Fibroblast of lung (primary cell): ENCODE measurements around the gene CSGALNACT2. TPM values are rescaled to one million over a fixed set of nuclear protein-coding genes. Genes with fewer than 3 reads are reported as not detected.
A peak's percentile ranks its signal among the peaks of the same experiment; 100 is the strongest.

Experiments used
- DNase-seq, 2 donors: peaks; one replicate each; pipeline versions ENCODE4 v3.0.0 to v3.0.0-alpha.2; 2010; ENCODE audit warnings: low read depth in 2 of 2
- H2AFZ ChIP-seq: 2 replicates; pipeline ENCODE4 v1.5.1; 2012; ENCODE audit warnings: low read length, control low read depth, inconsistent platforms
- H3K27ac ChIP-seq: 2 replicates; pipeline ENCODE4 v1.5.1; 2011; ENCODE audit warnings: low read length, control low read depth; ENCODE audit not compliant: insufficient read depth
- H3K27me3 ChIP-seq: 2 replicates; pipeline ENCODE4 v1.5.1; 2011; ENCODE audit warnings: mild to moderate bottlenecking, low read length; ENCODE audit not compliant: control insufficient read depth, insufficient read depth
- H3K36me3 ChIP-seq: 2 replicates; pipeline ENCODE4 v1.5.1; 2011; ENCODE audit warnings: low read length; ENCODE audit not compliant: control insufficient read depth, insufficient read depth
- H3K4me1 ChIP-seq: 2 replicates; pipeline ENCODE4 v1.5.1; 2011; ENCODE audit warnings: low read length; ENCODE audit not compliant: control insufficient read depth, insufficient read depth; ENCODE audit errors: extremely low read depth
- H3K4me2 ChIP-seq: 2 replicates; pipeline ENCODE4 v1.5.1; 2011; ENCODE audit warnings: low read length, control low read depth; ENCODE audit not compliant: insufficient read depth; ENCODE audit errors: extremely low read depth
- H3K4me3 ChIP-seq, 4 experiments: fragments of 200-600 bp in 1 of 4; sonication (generic) in 1 of 4; replicated peaks in 1 of 4; 2 replicates each; pipeline ENCODE4 v1.5.1; 2011 to 2016; ENCODE audit warnings: low read length in 4 of 4, low read depth in 3 of 4, mild to moderate bottlenecking in 3 of 4, control low read depth in 2 of 4, inconsistent platforms in 1 of 4, mixed read lengths in 1 of 4; ENCODE audit not compliant: insufficient read depth in 1 of 4; ENCODE audit errors: control extremely low read depth in 1 of 4
- H3K79me2 ChIP-seq: 2 replicates; pipeline ENCODE4 v1.5.1; 2012; ENCODE audit warnings: mild to moderate bottlenecking, low read length, inconsistent platforms; ENCODE audit not compliant: control insufficient read depth, insufficient read depth
- H3K9ac ChIP-seq: 2 replicates; pipeline ENCODE4 v1.5.1; 2011; ENCODE audit warnings: mild to moderate bottlenecking, low read length, control low read depth; ENCODE audit not compliant: insufficient read depth
- H3K9me3 ChIP-seq: 2 replicates; pipeline ENCODE4 v1.5.1; 2012; ENCODE audit warnings: low read depth, low read length; ENCODE audit not compliant: control insufficient read depth, insufficient read depth
- H4K20me1 ChIP-seq: 2 replicates; pipeline ENCODE4 v1.5.1; 2011; ENCODE audit warnings: low read length; ENCODE audit not compliant: control insufficient read depth, insufficient read depth; ENCODE audit errors: extremely low read depth
- CTCF ChIP-seq, 2 donors: IDR thresholded peaks in 1 of 2; conservative IDR thresholded peaks in 1 of 2; 1 replicate in 1 of 2; 2 replicates in 1 of 2; pipeline ENCODE4 v1.5.1; 2011 to 2012; ENCODE audit warnings: low read length in 2 of 2, control low read depth in 1 of 2, inconsistent platforms in 1 of 2, low read depth in 1 of 2, mild to moderate bottlenecking in 1 of 2
- EZH2 ChIP-seq: IDR thresholded peaks from 2 replicates; pipeline ENCODE4 v1.5.1; 2012; ENCODE audit warnings: low read length, control low read depth, mild to moderate bottlenecking; ENCODE audit errors: missing control alignments
- polyA plus RNA-seq, 2 donors: library from polyadenylated mRNA; depleted of rRNA in 1 of 2; stranded (reverse) in 1 of 2; unstranded in 1 of 2; fragments of >200 nt; gene quantifications; 2 replicates each; pipeline ENCODE4 v1.2.1, GENCODE V29; 2011 to 2012; ENCODE audit warnings: missing spikeins in 1 of 2
- total RNA-seq: library from RNA; depleted of rRNA; stranded (reverse); fragments of >200 nt; gene quantifications from 2 replicates; pipeline ENCODE4 v1.2.1, GENCODE V29; 2014

CSGALNACT2 gene
- total and polyA plus RNA-seq, 2 donors (not counting 1 experiment from before 2014, with no cell fraction given), result 38.6 to 46.9 TPM

- Histone ChIP-seq H3K9ac (no peak overlapping the region), H3K36me3 (no peaks in the 10 kb centered on the region), H3K27ac (no peak overlapping the region), H3K4me2 (no peak overlapping the region), H3K27me3 (no peaks in the 10 kb centered on the region), H3K4me3 (no peak overlapping the region), H3K9me3 (no peaks in the 10 kb centered on the region), H3K79me2 (no peaks in the 10 kb centered on the region), H2AFZ (no peak overlapping the region), H4K20me1 (no peaks in the 10 kb centered on the region), H3K4me1 (no peaks in the 10 kb centered on the region)
- TF ChIP-seq CTCF (conservative IDR thresholded peaks at IDR 0.05 in 1 of 2, IDR thresholded peaks at IDR 0.05 in 1 of 2; ENCODE audit: low read depth in 1 of 2, low read length in 2 of 2) (no peak), EZH2 (no peak)
- no peak for DNase-seq
These were observed 71.5 kb downstream of the CSGALNACT2 start for GRCh38 chr10:43209651-43210141.

DNA sequence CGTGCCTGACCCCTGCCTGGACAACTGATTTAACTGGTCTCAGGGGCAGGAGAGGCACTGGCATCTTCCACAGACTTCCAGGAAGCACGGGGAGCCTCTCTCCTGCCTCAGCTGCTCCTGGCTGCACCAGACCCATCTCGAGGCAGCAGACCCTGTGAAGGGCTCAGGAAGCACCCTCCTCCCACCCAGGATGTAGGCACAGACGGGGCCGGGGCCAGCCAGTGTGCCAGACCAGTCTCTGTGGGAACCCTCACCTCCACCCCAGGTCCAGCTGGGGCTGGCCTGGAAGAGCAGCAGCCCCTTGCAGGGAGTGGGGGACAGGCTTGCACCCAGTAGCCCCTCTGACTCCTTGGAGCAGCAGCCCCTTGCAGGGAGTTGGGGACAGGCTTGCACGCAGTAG, 72.3 kb downstream of the CSGALNACT2 start:
- H3K27me3 ChIP-seq, result no peaks in the 10 kb centered on the region
- H4K20me1 ChIP-seq, result no peaks in the 10 kb centered on the region
- no peak overlapping the region for H2AFZ ChIP-seq
- no peaks in the 10 kb centered on the region for H3K4me1 ChIP-seq
- no peak for TF ChIP-seq EZH2
- no peaks in the 10 kb centered on the region for H3K79me2 ChIP-seq
- H3K36me3 ChIP-seq, result no peaks in the 10 kb centered on the region
- DNase-seq, result no peak
- no peak overlapping the region for H3K9ac ChIP-seq
- H3K4me2 ChIP-seq, result no peak overlapping the region
- H3K4me3 ChIP-seq, result no peak overlapping the region
- no peaks in the 10 kb centered on the region for H3K9me3 ChIP-seq
- H3K27ac ChIP-seq, result no peak overlapping the region

GRCh38 chr10:43211030-43211429, 72.8 kb downstream of the CSGALNACT2 start:
- H3K4me2 ChIP-seq, result no peak overlapping the region

More at GRCh38 chr10:43211030-43211429, 72.8 kb downstream of the CSGALNACT2 start:
- H3K27me3 ChIP-seq, result no peaks in the 10 kb centered on the region
- no peaks in the 10 kb centered on the region for H3K79me2 ChIP-seq
- H3K4me3 ChIP-seq, result no peak overlapping the region
- H3K9me3 ChIP-seq, result no peaks in the 10 kb centered on the region
- no peaks in the 10 kb centered on the region for H4K20me1 ChIP-seq
- no peaks in the 10 kb centered on the region for H3K4me1 ChIP-seq
- no peak for TF ChIP-seq EZH2
- no peak for TF ChIP-seq CTCF (conservative IDR thresholded peaks at IDR 0.05 in 1 of 2, IDR thresholded peaks at IDR 0.05 in 1 of 2; ENCODE audit: low read depth in 1 of 2, low read length in 2 of 2)
- H3K27ac ChIP-seq, result no peak overlapping the region
- no peaks in the 10 kb centered on the region for H3K36me3 ChIP-seq
- H3K9ac ChIP-seq, result no peak overlapping the region
- no peak overlapping the region for H2AFZ ChIP-seq
- peak in 1 of 2 donors; percentile 55 for DNase-seq
